ENCODE measurements around the gene SUDS3.
A peak's percentile ranks its signal among the peaks of the same experiment; 100 is the strongest.

Gene SUDS3

DNA sequence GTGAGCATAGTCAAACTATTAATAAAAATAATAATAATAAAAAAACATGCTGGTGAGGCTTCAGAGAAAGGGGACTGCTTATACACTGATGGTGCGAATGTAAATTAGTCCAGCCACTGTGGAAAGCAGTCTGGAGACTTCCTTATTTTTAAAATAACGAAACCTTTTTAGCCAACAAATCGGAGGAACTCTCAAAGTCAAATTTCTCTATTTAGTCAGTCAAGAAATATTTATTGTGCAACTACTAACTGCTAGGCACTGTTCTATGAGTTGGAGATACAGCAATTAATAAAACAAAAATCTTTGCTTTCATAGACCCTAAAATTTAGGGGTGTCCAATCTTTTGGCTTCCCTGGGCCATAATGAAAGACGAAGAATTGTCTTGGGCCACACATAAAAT, 14.5 kb upstream of the SUDS3 start:
- H3K4me1 ChIP-seq (ENCODE audit: low read length) = peaks cover 24% of the 10 kb centered on the region
- H3K9ac ChIP-seq (ENCODE audit: low read length) = no peak overlapping the region
- H3K27ac ChIP-seq (ENCODE audit: low read length) = no peak overlapping the region
- H3K27me3 ChIP-seq (ENCODE audit: low read depth, low read length) = no peaks in the 10 kb centered on the region
- no peak overlapping the region for H2AFZ ChIP-seq (ENCODE audit: low read depth, low read length)
- no peak overlapping the region for H3K4me3 ChIP-seq (ENCODE audit: low read length)
- TF ChIP-seq, protein P1, sequence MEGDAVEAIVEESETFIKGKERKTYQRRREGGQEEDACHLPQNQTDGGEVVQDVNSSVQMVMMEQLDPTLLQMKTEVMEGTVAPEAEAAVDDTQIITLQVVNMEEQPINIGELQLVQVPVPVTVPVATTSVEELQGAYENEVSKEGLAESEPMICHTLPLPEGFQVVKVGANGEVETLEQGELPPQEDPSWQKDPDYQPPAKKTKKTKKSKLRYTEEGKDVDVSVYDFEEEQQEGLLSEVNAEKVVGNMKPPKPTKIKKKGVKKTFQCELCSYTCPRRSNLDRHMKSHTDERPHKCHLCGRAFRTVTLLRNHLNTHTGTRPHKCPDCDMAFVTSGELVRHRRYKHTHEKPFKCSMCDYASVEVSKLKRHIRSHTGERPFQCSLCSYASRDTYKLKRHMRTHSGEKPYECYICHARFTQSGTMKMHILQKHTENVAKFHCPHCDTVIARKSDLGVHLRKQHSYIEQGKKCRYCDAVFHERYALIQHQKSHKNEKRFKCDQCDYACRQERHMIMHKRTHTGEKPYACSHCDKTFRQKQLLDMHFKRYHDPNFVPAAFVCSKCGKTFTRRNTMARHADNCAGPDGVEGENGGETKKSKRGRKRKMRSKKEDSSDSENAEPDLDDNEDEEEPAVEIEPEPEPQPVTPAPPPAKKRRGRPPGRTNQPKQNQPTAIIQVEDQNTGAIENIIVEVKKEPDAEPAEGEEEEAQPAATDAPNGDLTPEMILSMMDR (IDR thresholded peaks at IDR 0.05; ENCODE audit: low read depth, low read length) = no peak
- TF ChIP-seq EZH2phosphoT487 (IDR thresholded peaks at IDR 0.05; ENCODE audit: low read depth) = no peak
- no peaks in the 10 kb centered on the region for H4K20me1 ChIP-seq (ENCODE audit: insufficient read depth, low read length)
- no peak overlapping the region for H3K4me2 ChIP-seq (ENCODE audit: low read length)
- H3K79me2 ChIP-seq (ENCODE audit: low read length) = peaks cover 20% of the 10 kb centered on the region
- no peaks in the 10 kb centered on the region for H3K9me3 ChIP-seq (ENCODE audit: insufficient read depth, low read length)
- no peaks in the 10 kb centered on the region for H3K36me3 ChIP-seq (replicated peaks; ENCODE audit: low read depth, low read length)

DNA sequence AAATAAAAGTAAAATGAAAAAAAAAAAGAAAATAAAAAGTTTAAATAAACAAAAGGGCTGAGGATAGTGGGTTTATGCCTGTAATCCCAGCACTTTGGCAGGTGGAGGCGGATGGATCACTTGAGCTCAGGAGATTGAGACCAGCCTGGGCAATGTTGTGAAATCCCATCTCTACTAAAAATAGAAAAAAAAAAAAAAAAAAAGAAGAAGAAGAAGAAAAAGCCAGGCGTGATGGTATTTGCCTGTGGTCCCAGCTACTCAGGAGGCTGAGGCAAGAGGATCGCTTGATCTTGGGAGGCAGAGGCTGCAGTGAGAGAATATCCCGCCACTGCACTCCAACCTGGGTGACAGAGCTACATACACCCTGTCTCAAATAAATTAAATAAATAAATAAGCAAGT, 7.5 kb upstream of the SUDS3 start:
- Histone ChIP-seq H3K4me3 (ENCODE audit: low read length) (no peak overlapping the region), H3K9ac (ENCODE audit: low read length) (no peak overlapping the region), H4K20me1 (ENCODE audit: insufficient read depth, low read length) (no peaks in the 10 kb centered on the region), H3K36me3 (replicated peaks; ENCODE audit: low read depth, low read length) (no peaks in the 10 kb centered on the region), H3K79me2 (ENCODE audit: low read length) (no peaks in the 10 kb centered on the region; the same call in 1 of the 2 replicates), H3K27me3 (ENCODE audit: low read depth, low read length) (peaks cover 8% of the 10 kb centered on the region; the same call in 1 of the 2 replicates), H3K9me3 (ENCODE audit: insufficient read depth, low read length) (no peaks in the 10 kb centered on the region), H3K4me1 (ENCODE audit: low read length) (peaks cover 9% of the 10 kb centered on the region), H3K4me2 (ENCODE audit: low read length) (no peak overlapping the region), H3K27ac (ENCODE audit: low read length) (no peak overlapping the region), H2AFZ (ENCODE audit: low read depth, low read length) (no peak overlapping the region)
- TF ChIP-seq EZH2phosphoT487 (IDR thresholded peaks at IDR 0.05; ENCODE audit: low read depth) = no peak

DNA sequence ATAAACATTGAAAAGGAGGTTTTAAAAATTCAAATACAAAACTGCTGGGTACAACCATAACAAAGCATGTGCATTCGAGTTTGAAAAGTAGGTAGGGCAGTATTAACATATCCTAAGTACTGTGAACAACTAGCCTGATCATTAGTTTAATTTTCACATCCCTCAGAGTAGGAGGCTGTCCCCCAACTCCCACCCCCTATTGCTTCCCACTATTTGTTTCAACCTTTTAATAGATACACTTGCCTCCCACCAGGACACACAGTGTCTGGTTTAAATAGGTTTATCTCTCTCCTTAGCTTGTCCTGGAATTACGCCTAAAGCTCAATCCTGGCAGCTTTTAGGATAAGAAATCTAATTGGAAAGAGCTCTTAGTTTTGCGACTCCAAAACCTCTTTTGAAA, 5.8 kb upstream of the SUDS3 start:
- no peak overlapping the region for H2AFZ ChIP-seq (ENCODE audit: low read depth, low read length)
- no peak for TF ChIP-seq EZH2phosphoT487 (IDR thresholded peaks at IDR 0.05; ENCODE audit: low read depth)
- TF ChIP-seq, protein P1 (IDR thresholded peaks at IDR 0.05; ENCODE audit: low read depth, low read length) = no peak
- H3K79me2 ChIP-seq (ENCODE audit: low read length) = no peaks in the 10 kb centered on the region; the same call in 1 of the 2 replicates
- no peaks in the 10 kb centered on the region for H4K20me1 ChIP-seq (ENCODE audit: insufficient read depth, low read length)
- H3K4me3 ChIP-seq (ENCODE audit: low read length) = no peak overlapping the region
- H3K4me2 ChIP-seq (ENCODE audit: low read length) = peak overlapping the region; percentile 85; the same call in 1 of the 2 replicates
- no peaks in the 10 kb centered on the region for H3K9me3 ChIP-seq (ENCODE audit: insufficient read depth, low read length)
- peaks cover 8% of the 10 kb centered on the region; the same call in 1 of the 2 replicates for H3K27me3 ChIP-seq (ENCODE audit: low read depth, low read length)
- no peak overlapping the region for H3K27ac ChIP-seq (ENCODE audit: low read length)
- no peaks in the 10 kb centered on the region for H3K36me3 ChIP-seq (replicated peaks; ENCODE audit: low read depth, low read length)
- H3K9ac ChIP-seq (ENCODE audit: low read length) = no peak overlapping the region
- peaks cover 20% of the 10 kb centered on the region for H3K4me1 ChIP-seq (ENCODE audit: low read length)

DNA sequence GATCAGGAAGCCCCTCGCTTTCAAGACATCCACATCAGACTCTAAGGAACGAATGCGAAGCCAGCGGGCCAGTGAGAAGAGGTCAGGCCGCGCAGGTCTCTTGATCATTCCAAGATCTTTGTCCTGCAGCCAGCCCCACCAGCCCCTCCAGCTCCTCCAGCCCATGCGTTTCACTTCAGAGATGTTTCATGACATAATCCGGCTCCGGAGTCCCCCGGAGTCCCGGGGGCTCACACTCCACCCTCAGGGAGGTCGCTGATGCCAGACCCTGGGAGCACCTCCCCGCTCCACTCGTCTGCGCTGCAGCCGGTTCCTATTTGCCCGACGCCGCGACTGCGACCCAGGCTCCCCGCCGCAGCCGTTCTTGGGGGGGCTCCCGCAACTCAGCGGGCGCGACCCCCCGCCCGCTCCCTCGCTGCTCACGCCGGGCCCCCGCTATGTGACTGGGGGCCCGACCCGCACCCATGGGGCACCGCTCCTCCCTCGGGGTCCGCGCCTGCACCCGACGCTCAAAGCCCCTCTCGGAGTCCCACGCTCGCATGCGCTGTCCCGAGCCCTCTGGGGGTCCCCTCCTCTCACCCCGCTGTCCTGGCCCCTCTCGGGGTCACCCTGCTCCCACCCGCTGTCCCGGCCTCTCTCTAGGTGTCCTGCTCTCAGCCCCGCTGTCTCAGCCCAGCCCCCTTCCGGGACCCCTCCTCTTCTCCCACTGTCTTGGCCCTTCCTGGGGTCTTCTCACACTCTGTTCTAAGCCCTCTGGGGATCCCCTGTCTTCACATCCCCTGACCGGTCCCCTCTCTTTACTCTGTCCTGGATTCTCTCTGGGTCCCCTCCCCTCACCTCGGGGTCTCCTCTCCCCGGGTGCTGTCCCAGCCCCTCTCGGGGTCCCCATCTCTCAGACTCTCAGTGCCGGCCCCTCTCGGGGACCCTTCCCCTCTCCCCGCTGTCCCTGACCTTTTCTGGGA, 4.8 kb upstream of the SUDS3 start:
- H3K9ac ChIP-seq (ENCODE audit: low read length) = peak overlapping the region; percentile 65

More for the DNA sequence above, 4.8 kb upstream of the SUDS3 start:
- peak overlapping the region; percentile 91 for H3K4me3 ChIP-seq (ENCODE audit: low read length)
- no peaks in the 10 kb centered on the region for H3K9me3 ChIP-seq (ENCODE audit: insufficient read depth, low read length)
- H3K27ac ChIP-seq (ENCODE audit: low read length) = no peak overlapping the region
- no peaks in the 10 kb centered on the region for H4K20me1 ChIP-seq (ENCODE audit: insufficient read depth, low read length)
- H3K36me3 ChIP-seq (replicated peaks; ENCODE audit: low read depth, low read length) = no peaks in the 10 kb centered on the region
- TF ChIP-seq, protein P1 (IDR thresholded peaks at IDR 0.05; ENCODE audit: low read depth, low read length) = no peak
- TF ChIP-seq EZH2phosphoT487 (IDR thresholded peaks at IDR 0.05; ENCODE audit: low read depth) = no peak
- peaks cover 8% of the 10 kb centered on the region; the same call in 1 of the 2 replicates for H3K27me3 ChIP-seq (ENCODE audit: low read depth, low read length)
- H3K79me2 ChIP-seq (ENCODE audit: low read length) = peaks cover 2% of the 10 kb centered on the region
- H3K4me1 ChIP-seq (ENCODE audit: low read length) = peaks cover 22% of the 10 kb centered on the region
- H3K4me2 ChIP-seq (ENCODE audit: low read length) = peak overlapping the region; percentile 85
- peak overlapping the region; percentile 41; the same call in 1 of the 2 replicates for H2AFZ ChIP-seq (ENCODE audit: low read depth, low read length)
